Activated CD8-positive, alpha-beta memory T cell treated with anti-CD3 and anti-CD28 coated beads, Interleukin-2, amount 50 U/mL, for 1 hour (primary cell): ENCODE results near the gene SLC23A1.
"Not testable (repeated sequence)": the region's sequence is repeated elsewhere in the genome, so short reads cannot be mapped to it uniquely, and the experiment has no call there.

Experiments used
- DNase-seq: peaks from one replicate; pipeline ENCODE4 v3.0.0-alpha.2; 2020; ENCODE audit errors: extremely low read depth

Gene SLC23A1

DNA sequence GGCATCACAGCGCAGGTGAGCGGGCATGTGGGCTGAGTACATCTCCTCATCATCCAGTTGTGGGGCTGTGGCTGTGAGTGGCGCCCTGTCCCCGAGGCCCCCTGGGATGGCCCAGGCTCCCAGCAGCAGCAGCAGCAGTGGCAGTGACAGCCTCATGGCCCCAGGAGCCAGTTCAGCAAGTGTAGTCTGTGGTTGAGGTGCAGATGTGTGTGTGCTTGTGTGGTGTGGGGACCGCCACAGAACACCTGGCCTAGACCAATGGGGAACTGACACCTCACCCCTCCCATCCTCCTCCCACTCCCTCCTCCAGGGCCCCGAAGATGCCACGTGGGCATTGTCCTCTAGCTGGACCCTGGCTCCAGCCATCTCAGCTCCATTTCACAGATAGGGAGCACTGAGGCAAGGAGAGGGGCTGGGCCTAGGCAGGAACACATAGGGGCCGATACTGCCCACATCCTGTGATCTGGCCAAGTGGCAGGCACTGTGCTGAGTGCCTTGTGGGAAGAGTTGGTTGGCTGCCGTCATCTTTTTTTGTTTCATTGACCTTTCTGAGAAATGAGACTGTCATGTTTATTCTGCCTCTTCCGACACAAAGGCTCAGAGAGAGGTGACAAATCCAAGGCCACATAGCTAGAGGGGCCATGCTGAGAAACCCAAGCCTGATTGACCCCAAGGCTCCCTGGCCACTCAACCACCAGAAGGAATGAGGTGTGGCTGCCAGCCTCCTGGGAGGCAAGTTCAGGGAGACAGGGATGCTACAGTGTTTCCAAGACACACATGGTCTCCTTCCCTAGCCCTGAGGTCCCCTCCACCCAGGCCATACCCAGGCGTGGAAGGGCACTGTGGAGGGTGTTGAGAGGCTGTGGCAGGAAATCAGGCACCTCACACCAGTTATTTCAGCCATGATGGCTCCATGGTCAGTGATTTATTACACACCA, 6.9 kb upstream of the SLC23A1 start, which contains the start of gene MZB1:
MZB1 (minus strand) TSS at position 213 of the 938 bp plus-strand sequence; CDS start at position 156, 57 bp downstream.
- DNase-seq = no peak

DNA sequence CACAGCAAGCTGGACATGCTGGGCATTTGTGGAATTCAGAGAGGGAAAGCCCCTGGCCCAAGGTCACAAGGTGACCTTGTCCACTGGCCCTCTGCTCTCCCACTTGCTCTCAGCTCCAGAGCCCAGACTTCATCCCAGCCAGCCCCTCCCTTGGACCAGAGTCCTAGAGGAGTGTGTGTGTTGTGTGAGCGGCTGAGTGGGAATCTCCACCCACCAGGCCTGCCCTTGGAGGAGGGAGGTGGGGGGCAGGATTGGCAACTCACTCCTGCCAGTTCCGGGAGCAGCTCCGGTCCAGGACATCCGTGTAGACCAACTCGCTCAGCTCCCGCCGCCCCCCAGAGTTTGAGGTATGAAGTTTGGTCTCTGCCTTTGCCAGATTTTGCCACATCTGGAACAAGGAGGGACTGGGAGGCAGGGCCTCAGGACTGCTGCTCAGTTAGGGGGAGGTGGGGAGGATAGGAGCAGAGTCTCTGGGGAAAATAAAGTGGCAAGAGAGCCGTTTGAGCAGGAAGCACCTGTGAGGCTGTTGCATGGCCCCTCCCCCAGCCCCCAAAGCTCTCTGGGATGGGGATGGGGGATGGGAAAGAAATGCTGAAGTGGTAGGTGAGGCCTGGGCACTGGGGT, 5.2 kb upstream of the SLC23A1 start:
- DNase-seq = no peak

DNA sequence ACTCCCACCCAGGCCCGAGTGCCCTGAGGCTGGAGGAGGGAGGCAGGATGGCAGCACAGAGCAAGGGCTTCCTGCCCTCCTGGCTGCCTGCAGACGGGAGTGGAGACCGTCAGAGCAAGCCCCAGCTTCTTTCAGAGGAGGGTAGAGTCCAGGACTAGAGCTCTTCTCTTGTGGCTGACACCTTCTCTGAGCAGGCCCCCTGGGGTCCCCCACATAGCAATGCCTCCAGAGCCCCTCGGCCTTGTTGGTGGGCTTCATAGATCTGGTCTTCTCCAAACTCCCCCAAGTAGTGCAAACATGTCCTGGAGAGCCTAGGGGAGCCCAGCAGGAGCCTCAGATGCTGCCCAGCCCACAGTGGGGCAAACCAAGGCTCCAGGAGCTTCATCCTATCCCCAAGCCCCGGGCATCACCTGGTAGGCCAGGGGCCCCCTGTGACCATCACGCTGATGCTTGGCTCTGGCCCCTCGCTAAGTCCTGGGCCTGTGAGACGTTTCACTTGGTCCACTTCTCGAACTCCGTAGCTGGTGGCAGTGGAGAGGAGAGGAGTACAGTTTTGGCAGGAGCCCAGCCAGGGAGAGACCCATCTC, 4.6 kb upstream of the SLC23A1 start:
- DNase-seq = no peak

DNA sequence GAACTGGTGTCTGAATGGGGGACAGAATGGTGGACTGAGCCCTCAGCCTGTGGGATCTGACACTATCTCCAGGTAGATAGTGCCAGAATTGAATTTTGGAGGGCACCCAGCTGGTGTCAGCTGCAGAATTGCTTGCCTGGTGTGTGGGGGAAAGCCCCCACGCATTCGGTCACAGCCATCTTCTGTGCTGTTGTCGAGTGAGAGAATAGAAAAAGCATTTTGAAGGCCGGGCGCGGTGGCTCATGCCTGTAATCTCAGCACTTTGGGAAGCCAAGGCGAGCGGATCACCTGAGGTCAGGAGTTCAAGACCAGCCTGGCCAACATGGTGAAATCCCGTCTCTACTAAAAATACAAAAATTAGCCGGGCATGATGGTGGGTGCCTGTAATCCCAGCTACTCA, 3.9 kb upstream of the SLC23A1 start:
- DNase-seq = not testable (repeated sequence)

DNA sequence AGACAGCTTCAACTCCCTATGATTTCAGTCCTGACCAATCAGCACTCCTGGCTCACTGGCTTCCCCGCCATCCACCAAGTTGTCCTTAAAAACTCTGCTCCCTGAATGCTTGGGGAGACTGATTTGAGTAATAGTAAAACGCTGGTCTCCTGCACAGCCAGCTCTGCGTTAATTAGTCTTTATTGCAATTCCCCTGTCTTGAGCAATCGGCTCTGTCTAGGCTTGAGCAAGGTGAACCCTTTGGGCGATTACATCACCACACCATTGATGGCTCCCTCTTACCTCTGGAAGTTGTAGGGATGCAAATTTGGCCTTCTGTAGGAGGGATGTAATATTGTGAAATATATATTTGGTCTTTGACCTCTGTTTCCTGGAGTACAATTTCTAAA, 2.9 kb upstream of the SLC23A1 start:
- no peak for DNase-seq

DNA sequence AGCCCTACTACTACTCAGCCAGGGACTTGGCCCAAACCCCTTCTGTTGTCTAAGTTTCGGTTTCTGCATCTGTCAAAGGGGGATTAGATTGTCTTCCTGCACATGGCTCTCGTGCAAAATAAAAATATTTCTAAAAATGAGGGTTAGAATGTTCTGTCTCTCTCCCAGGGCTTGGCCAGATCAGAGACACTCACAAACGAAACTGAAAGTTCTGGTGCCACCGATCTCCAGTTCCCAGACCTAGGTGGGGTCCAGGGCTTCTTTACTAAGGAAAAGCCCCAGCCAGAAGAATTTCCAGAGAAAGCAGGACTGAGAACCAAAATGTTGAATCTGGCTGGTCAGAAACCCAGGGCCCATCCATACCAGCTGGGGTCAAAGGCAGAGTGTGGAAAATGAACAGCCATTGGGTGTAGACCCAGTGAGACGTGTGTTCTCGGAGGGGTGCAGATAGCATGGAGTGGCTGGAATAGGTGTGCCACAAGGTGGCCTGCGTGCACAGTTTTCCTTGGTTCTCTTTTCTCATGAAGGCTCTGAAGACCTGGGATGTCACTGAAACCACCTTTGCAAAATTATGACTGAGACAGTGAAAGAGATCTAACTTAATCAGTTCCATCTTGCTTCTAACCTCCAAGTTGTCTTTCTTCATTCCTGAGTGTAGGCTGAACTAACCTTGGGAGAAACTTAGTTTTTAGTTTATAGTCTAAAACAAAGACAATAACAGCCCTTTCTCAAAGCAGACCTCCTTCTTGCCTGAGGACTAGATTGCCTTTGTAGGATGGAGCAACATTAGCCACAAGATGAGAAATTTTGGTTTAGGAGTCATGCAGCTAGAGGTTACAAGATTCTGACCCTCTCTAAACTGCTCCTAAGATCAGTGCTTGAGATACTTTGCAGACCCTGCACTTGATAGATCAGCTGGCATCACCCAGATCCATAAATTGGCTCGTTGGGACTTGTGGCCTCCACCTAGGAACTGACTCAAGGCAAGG, 2.3 kb upstream of the SLC23A1 start:
- DNase-seq = no peak

DNA sequence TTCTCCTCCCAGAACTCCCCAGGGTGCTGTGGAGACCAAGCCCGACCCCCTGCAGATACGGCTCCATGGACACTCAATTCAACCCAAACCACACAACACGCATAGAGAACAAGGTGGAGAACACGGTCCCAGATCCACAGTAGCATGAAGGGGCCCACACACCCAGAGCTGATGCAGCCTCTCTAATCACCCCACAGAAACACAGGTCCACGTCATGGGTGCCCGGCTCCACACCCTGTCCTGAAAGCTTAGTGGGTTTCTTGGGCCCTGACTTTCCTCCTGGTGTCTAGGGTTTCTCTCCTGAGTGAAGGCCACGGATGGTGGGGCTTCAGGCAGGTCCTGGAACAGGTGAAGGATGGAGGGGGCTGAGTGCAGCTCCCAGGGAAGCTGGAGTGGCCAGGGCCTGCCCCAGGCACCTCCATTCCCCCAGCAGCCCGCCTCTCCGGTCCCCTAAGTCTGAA, 1.5 kb upstream of the SLC23A1 start:
- no peak for DNase-seq

DNA sequence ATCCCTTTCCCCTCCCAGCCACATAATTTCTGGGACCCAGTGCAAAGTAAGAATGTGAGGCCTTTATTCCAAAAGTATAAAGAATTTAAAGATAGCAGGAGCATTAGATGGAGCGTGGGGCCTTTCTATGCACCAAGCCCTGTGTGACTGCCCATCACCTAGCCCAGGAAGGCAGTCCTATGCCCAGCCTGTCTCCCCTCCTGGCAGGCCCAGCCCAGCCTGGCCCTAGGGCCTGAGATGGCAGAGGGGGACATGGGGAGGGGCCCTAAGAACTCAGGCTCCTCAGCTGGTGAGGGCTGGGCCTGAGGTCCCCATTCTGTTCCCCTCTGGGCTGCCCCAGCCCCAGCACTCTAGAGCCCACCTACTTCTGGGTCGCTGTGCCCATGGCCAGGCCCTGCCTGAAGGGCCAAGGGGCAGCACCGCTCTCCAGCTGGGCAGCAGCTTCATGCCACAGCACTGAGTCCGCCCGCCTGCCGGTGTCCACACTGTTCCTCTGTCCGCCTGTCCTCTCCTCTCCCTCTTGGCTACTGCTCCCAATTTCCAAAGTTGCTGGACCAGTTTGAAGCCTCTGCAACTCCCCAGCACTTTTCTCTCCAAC, 995 bp upstream of the SLC23A1 start:
- no peak for DNase-seq

DNA sequence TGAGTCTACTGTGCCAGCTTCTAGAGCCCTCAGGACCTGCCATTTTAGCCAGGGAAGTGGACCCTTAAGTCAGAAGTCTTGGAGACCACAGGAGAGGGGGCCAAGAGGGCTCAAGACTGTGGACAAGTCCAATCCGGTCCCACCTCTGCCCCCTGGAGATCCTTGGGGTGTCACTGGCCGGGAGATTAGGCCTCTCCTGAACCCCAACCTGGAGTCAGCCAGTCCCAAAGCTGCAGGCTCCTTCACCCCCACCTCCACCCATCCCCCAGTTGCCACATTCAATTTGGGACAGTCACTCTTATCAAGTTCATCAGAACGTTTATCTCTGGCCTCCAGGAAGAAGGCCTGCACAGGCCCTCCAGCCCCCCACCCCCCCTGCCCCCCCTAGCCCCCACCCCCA, 290 bp downstream of the SLC23A1 start:
- DNase-seq = no peak

DNA sequence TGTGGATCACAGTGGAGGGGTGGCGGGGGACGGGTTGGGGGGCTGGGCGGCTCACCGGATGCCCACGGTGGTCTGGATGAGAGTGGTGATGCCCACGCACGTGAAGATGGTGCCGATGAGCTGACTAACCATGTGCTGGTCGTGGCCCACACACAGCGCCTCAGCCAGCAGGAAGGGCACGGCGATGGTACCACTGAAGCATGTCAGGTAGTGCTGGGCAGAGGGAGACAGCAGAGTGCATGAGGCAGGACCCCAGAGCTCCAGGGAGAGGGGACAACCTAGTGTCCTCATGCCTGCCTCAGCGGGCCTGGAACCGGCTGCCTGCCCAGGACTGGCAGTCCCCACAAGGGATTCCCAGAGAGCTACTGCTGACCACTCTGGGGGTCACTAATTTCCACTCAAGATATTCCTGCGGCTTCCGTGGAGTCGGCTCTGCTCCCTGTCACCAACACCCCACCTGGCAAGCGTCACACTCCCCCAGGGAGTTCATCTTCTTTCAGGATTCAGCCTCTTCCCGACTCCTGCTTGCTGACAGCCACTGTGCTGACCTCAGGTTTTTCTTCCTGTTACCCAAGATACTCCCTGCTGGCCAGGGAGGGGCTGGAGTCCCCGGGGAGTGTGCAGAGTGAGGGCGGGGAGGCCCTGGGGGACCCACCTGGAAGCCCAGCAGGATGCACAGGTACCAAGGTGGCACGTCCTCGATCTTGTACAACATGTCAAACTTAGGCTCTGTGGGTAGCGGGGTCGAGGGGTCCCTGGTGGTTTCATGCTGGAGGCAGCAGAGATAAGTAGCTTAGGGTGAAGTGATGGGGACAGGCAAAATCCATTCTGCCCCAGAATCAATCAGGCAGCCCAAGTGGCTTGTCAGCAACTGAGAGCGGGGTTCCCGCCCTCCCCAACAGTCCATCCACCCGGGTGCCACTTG, 998 bp downstream of the SLC23A1 start:
- DNase-seq = no peak

DNA sequence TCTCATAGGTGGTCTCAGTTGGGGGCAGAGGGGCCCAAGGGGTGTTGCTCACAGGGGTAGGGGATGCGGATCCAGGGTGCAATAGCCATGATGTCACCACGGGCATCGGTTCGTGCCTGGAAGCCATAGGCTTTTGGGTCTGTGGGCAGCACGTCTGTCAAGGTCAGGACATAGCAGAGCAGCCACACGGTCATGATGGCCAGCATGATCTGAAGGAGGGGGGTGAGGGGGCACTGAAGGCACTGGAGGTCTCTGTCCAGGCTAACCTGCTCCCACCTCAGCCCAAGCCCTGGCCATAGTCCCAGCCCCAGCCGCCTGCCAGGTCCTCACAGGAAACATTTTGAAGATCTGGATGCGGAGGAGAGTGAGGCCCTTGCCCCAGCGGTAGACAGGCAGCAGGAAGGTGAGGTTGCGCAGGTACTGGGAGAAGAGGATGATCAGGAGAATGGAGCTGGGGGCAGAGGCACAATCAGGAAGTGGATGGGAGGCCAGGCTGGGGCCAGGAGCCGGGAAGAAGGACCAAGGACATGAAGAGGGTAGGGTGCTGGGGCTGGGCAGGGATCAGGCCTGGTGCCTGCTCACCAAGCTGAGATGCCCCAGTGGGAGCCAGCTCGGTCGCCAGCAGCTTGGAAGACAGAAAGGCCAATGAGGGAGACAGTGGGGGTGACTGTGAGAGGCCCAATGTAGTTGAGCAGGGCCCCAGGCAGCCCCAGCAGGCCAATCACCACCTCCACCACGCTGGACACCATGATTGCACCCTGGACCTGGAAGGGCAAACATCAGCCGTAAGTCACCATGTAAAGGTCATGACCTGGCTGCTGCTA, 3.3 kb downstream of the SLC23A1 start:
- no peak for DNase-seq

DNA sequence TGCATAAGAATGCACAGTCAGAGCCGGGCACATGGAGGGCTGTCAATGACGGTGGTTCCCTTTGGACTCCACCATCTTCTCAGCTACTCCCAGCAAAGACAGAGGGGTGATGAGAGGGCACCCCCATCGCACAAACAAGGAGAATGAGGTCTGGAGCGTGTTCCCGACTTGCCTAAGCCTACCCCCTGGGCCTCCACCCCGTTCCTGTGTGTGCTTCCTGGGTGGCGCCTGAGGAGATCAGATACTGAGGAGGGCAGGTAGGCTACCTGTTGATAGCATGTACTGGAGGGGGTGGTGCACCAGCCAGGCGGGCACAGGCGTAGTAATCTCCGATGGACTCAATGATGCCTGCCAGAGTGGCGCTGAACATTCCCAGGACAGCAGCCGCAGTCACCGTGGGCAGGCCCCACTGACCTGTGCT, 4.1 kb downstream of the SLC23A1 start:
- DNase-seq = no peak

DNA sequence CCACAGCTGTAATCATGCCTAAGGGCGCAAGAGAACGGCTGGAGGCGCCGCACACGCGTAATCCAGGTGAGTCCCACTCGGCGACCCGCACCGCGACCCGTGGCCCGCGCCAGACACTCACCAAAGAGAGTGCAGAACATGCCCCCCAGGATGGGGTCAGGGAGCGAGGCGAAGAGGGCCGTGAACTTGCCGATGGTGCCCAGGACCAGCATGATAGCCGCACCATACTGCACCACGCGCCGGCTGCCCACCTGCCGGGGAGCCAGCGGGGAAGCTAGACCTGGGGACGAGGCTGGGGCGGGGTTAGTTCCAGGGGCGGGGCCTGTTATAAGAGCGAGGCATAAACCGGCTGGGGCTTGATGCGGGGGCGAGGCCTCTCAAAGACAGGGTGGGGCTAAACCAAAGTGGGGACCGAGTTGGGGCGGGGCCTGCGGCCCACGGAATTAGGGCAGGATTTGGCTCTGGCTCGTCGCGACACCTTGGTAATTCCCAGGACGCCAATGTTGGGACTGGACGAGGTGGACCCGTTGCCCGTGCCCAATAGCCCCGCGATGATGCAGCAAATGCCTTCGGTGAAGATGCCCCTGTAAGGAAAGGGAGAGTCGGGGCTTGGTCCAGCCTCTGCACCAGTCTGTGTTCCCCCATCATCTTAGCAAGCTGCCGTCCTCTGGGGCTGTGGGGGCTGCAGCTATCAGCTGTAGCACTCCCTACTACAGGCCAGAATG, 4.8 kb downstream of the SLC23A1 start:
- no peak for DNase-seq

DNA sequence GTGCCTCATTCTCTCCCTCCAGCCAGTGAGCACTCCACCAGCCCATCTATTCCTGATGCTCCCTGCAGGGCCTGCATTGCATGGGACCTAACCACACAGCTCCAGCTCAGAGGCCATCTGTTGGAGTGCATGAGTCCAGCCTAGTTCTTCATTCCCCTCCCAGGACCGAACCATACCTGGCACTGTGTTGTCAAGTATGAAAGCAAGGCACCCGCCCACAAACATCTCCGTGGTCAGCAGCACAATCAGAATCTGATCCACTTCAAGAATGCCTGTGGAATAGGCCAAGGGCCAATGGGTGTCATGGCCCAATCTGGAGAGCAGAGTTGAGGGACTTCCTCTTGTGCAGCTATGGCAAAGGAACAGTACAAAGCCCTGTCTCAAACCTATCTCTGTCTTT, 5.9 kb downstream of the SLC23A1 start:
- no peak for DNase-seq

DNA sequence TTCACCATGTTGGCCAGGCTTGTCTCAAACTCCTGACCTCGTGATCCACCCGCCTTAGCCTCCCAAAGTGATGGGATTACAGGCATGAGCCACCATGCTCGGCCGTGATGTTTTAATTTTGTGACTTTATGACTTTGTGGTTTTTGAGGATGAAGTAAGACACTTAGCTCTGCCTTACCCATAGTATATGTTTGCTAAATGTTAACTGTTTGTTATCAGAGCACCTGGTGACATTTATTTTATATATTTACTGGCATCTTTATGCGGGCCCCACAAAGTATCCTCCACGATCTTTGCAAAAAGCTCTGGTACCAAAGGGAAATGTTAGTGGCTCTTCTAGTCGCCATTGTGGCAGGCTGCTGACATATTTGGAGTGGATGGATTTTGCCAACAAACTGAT, 6.7 kb downstream of the SLC23A1 start:
- no peak for DNase-seq

DNA sequence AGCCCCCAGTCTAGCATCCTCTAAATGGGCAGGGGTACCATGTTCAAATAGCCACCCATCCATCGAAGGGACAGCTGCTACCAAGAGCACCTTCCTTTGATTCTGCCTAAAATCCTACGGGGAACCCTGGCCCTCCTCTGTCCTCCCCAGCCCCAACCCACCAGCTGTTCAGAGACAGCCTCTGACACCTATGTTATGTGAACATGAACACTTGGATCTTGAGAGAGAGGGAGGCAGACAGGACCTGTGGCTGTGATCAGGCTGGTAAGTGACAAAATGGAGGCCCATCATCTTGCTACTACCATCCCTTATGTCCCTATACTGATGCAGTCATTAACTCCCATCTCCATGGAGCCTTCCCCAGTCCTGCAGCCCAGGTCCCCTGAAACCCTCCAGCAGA, 8.2 kb downstream of the SLC23A1 start:
- DNase-seq = no peak

DNA sequence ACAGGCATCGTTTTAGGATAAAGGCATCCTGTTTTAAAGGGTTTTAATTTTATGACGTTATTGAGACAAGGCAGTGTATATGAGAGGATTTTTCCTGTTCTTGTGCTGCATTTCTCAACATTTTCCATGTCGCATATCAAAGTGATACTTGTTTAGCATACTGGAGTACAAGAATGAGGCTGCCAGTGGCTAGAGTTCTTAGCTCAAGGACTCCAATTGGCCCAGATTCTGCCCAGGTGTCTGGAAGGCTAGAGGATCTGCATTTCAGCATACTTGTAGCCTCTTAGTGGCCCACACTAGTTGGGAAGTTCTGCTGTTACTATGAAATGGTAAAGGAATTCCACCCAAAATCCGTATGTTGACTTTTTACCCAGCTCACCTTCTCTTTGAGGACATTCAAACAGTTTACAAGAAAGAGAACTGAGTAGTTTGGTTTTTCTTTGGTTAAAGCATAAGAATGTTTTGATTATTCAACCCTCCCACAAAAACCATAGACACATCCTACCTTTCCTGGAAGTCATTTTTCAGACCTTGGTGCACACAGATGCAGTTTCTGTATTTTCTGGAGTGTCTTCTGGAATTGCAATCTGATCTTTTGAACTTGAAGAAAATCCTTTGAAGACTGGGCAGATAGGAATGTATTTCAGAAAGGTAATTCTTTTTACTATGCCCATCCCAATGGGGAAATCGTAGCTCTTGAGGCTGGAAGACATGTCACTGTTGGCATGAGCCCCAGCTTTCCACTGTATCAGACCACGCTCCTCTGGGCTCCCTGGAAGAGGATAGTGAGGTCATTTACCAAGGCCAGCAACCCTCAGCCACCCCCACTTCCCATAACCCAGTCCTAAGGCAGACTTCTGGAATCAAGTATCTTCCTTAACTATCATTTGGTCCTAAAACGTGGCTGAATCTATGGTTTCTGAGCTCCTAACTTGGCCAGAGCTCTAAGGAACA, 11.3 kb downstream of the SLC23A1 start:
- DNase-seq = no peak
